Dermis microvascular lymphatic vessel endothelial cell (primary cell): Measurements from ENCODE around the gene SURF4. TPM values are rescaled to one million over a fixed set of nuclear protein-coding genes. Genes with fewer than 3 reads are reported as not detected.
A peak's percentile ranks its signal among the peaks of the same experiment; 100 is the strongest.

ENCODE experiments used
- DNase-seq, 2 donors: peaks; one replicate each; pipeline versions ENCODE4 v3.0.0 to v3.0.0-alpha.2; 2010; ENCODE audit warnings: low read depth in 2 of 2
- total RNA-seq: library from RNA; depleted of rRNA; stranded (reverse); fragments of >200 nt; gene quantifications from 2 replicates; pipeline ENCODE4 v1.2.1, GENCODE V29; 2014

The SURF4 gene
- 270 and 365 TPM in 2 replicates for total RNA-seq

DNA sequence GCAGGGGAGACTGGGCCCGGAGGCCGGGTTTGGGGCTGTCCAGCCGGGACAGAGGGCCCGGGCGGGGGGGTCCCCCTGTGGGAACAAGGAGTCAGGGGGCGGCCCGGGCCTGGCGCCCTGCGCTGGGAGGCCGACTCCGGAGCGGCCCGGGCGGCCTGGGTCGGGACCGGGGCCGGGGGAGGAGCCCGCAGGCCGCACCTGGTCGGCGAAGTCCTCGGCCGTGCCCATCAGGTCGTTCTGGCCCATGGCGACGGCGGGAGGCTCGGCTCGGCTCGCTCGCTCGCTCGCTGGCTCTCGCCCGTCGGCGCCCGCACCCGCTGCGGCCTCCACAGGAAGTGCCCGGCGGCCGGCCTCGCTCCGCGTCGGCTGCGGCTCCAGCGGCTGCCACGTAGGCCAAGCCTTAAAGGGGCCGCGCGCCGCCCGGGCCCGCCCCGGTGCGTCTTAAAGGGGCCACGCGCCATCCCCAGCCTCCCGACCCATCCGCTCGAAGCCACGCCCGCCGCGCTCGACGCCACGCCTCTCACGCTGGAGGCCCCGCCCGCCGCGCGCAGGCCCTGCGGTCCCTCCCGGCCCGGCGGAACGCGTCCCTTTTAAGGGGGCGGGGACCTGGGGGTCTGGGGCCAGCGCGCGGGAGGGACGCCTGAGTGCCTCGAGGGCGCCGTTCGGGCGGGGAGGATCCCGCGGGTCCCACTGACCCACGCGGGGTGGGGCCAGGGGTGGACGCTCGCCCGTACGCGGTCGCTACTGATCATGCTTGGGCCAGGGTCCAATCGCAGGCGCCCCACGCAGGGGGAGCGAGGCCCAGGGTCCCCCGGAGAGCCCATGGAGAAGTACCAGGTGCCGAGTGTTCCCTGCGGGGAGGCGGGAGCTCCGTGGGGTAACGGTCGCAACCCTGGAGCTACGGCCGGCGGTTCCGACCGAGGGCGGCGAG, at the start of gene SURF4, which contains the start of gene STKLD1:
Gene SURF4, minus strand, starts transcription at position 337 of the 931 bp plus-strand sequence. Its CDS starts 91 bp downstream, at position 246.
Gene STKLD1, plus strand, starts transcription at position 643 of the 931 bp plus-strand sequence. Its CDS starts 108 bp downstream, at position 751.
- DNase-seq = peak; percentile 86 to 98

DNA sequence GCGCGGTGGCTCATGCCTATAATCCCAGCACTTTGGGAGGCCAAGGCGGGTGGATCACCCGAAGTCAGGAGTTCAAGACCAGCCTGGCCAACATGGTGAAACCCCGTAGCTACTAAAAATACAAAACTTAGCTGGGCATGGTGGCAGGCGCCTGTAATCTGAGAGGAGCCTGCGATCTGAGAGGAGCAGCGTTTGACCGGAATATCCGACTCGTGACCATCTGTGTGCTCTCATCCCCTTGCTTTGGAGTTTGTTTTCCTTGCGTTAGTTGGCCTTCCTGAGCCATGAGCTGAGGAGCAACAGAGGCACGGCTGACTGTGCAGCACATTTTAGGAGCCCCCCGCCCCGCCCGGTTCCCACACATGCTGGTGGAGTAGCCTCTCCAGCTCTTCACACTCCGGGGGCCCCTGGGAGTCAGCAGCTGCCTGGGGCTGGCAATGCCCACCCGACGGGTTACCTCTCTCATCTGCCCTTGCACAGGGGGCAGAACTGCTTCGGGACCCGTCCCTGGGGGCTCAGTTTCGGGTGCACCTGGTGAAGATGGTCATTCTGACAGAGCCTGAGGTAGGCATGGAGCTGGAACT, 49.3 kb upstream of the SURF4 start:
- no peak for DNase-seq

DNA sequence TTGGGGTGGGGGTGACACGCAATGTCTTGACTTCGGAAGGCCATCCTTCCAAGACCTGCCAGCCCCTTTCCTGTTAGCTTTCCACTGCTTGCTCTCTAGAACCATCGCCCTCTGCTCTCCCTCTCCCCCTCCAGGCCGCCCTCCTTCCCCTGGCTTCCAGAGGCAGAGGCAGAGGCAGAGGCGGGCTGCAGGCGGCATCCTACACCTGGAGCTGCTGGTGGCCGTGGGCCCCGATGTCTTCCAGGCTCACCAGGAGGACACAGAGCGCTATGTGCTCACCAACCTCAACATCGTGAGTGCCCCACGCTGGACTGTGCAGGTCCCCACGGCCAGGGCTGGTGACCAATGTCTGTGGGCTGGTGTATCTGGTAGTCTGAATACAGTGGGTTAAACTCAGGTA, 48.3 kb upstream of the SURF4 start:
- no peak for DNase-seq

DNA sequence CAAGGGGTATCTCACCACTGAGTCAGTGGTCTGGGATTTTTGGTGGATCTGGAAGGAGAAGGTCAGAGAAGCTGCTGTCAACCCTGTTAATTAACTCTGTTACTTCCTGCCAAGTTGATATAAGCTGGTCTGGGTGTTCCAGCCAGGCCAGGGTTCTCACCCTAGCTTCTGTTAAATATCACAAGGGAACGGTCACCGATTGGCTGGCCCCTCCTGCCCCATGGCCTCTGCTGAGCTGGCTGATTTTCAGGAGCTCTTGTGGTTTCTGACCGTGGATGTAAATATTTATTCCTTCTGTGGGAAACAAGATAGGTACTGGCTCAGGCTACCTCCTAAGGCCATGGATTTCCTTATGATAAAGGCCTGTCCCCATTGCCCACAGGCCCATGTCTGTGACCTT, 47.4 kb upstream of the SURF4 start:
- DNase-seq = no peak

DNA sequence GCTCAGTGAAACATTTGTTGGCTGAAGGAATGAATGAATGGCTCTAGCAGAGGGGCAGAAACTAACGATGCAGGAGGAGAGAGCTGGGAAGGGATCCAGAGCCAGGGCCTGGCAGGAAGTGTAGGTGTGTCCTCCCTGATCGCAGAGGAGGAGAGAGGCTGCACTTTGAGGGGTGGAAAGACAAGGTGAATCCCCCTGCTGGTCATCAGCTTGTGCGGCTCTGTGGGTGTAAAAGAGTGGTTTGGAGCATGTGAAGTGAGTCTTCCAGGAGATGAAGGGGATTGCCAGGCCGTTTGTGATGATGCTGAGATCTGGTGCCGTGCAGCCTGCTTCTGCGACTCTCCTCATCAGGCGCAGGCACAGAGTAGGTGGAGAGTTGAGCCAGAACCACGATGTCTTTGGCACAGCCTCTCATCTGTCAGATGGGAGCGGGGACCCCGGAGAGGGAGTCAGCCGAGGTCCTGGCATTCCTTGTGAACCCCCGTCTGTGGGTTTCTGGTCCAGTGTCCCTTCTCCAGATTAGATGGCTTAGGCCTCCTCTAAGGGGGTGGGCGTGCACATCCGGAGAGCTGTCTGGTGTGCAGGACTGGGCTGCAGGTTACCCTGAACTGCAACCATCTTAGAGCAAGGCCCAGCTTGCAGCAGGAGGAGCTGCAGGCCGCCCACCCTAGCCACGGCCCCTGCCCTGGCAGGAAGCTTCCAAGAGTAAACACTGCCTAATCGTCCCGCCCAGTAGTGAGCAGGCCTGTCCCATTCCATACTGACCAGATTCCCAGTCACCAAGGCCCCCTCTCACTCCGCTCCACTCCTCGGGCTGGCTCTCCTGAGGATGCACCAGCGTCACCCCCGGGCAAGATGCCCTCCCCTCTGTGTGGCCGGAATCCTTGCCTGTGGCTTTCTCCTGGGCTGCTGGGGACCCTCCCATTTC, 46.0 kb upstream of the SURF4 start, which contains the start of gene ADAMTS13:
Gene ADAMTS13, plus strand, starts transcription at position 753 of the 928 bp plus-strand sequence. Its CDS starts 77 bp downstream, at position 830.
- no peak for DNase-seq

DNA sequence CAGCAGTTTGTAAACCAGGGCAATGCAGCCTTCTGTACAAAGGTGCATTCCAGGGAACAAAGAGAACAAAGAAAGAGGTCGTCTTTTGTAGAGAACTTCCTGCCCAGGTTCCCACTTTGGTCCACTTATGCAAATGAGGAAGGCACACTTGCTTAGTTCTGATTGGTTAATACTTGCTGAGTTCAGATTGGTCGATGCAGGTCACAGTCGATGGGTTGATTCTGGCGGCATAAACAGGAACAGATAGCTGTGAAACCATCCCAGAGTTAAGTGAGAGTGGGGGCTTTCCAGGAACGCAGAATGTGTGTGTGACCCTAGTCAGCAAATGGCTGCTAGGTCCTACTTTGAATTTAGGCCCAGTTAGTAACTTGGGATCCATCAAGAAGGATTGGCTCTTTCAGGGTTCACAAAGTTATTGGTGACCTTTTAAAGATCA, 44.5 kb upstream of the SURF4 start:
- no peak for DNase-seq

DNA sequence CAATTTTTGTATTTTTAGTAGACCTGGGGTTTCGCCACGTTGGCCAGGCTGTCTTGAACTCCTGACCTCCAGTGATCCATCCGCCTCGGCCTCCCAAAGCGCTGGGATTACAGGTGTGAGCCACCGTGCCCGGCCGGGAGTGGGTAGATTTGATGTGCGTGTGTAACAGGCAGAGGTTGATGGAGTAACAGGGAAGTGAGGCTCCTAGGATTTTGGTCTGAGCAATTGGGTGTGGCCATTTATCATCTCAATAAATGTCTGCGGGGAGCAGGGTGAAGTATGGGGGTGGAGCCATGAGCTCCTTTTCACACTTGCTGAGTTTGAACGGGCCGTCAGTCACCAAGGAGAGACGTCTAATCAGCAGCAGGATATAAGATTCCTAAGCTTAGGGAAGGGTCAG, 43.1 kb upstream of the SURF4 start:
- DNase-seq = no peak

DNA sequence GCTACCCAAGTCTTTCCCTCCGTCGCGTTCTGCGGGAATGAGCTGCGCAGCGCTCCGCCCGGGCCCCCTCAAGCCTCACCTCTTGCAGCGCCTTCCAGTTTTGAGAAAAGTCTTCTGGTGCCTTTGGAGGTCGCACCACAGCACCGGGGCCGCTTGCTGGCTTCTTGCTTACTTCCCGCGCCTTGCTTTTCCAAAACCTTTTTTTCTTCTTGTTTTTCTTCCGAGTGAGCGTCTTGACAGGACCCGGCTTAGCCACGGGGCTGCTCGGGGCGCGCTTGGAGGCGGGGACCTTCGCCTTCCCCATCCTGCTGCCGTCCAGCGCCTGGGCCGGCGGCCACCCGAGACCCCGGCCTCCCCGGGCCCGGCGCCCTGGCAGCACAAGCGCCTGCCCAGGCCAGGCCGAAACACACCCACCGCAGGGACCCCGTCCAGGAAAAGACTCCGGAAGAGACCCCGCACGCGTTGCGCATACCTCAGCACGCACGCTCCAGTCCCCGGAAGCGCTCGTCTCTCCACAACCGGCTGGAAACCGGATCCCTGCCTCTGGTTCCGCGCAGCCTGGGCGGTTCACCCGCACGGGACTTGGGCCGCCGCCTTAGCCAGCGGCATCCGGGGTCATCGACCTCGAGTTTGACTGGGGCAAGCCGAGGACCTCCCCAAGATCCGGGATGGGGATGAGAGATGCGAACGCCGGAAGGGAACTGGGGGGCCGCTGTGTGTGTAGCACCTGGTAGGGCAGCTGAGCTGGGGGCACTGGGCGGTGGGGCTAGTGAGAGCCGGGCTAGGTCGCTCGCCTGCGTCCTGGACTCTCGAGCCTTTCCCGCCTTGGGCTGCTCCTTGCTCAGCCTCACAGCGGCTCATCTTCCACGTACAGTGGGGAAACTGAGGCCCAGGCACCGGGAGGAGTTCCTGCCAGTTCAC, 41.9 kb upstream of the SURF4 start, which contains the start of gene REXO4:
Gene REXO4, minus strand, starts transcription at position 470 of the 921 bp plus-strand sequence. Its CDS starts 166 bp downstream, at position 304.
- peak; percentile 63 to 84 for DNase-seq

DNA sequence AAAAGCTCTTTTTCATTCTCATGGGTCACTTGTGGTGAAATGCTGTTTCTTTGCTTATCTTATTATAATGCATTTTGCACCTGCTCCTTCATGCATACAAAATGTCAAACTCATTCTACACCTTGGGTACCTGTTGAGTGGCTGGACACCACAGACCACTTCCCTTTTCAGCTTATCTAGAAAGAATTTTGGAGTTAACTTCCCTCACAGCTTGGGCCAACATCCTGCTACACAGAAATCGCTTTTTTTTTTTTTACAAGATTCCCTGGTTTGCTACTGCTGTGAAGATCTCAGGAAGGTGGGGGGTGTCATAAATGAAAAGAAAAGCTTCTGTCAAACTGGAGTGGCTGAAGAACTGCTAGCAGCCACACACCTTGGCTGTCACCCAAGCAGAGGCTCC, 39.3 kb upstream of the SURF4 start:
- no peak for DNase-seq

DNA sequence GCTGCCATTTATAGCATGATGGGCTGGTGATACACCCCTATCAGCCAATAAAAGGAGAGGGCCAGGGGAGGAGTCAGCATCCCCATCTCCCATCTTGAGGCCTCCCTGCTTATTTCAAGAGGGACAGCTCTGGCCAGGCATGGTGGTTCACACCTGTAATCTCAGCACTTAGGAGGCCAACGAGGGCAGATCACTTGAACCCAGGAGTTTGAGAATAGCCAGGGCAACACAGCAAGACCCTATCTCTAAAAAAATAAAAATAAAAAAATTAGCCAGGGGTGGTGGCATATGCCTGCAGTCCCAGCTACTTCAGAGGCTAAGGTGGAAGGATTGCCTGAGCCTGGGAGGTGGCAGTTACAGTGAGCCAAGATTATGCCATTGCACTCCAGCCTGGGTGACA, 32.2 kb upstream of the SURF4 start:
- DNase-seq = no peak

DNA sequence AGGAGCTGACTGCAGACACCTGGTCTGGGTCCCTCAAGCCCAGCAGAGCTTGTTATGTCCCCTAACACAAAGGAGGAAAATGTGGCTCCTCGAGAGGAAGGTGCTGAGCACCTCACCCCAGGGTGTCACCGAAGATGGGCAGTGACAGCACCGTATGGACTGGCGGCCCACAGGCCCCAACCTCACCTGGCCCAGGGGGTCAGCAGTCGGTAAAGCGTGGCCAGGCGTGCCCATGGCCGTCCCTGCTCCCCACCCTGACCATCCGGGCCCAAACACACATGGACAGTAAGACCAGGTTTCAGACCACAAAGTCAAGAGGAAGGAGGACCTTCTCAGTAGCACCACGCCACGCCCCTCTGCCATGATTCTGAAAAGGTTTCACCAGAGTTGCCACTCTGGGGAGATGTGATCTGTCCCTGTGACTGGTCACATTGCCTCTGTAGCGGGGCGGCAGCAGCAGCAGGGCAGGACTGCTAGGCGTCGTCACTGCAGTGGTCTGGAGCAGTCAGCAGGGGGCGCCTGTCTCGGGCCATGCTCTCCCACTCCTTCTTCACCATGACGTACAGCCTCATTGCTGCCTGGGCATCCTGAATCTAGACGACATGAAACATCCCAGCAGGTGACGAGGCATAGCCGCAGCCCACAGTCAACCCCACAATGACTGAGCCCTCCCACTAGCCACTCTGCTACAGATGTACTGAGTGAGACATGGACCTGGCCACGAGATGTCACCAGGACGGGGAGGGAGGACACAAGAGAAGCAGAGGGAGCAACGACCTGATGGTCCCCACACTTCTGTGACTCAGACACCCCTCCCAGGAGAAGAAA, 30.8 kb upstream of the SURF4 start:
- DNase-seq = peak; percentile 53 to 79

DNA sequence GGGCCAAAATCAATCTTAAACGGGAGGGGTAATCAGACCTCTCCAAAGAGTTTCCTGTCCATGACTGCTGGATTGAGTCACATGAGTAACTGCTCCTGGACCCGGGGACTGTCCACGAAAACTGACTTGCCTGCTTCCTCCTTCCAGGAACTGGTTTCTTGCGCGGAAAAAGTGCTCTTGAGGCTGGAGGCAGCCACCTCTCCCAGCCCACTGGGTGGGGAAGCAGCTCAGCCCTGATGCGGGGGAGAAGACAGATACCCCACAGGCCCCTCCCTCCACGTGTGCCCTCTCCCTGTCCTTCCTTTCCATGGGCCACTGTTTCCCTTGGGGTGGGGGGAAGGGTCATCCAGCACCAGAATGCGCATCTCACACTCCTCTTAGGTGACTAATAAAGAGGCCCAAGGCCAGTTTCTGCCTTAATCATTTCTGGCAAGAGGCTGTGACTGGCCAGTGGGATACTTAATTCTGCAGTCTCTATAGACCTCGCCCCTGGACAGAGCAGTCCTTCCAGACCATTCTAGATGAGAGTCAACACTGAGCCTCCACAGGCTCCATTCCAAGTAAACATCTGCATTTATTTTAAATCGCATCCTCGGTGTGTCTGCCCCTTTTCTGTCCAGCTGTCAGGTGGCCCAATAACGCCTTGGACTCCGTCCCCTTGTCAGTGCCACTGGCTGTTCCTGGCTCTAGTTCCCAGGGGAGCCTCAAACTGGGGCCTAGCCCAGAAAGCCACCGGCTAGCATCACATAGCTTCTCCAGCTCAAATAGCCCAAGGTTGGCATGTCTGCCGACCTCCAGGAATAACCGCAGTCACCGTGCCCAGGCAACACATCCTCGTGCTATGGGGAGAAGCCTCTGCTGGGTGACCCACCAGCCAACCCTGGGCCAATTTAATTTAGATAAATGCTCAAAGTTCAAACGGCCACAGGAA, 29.9 kb upstream of the SURF4 start:
- peak in 1 of 2 donors; percentile 37 for DNase-seq

DNA sequence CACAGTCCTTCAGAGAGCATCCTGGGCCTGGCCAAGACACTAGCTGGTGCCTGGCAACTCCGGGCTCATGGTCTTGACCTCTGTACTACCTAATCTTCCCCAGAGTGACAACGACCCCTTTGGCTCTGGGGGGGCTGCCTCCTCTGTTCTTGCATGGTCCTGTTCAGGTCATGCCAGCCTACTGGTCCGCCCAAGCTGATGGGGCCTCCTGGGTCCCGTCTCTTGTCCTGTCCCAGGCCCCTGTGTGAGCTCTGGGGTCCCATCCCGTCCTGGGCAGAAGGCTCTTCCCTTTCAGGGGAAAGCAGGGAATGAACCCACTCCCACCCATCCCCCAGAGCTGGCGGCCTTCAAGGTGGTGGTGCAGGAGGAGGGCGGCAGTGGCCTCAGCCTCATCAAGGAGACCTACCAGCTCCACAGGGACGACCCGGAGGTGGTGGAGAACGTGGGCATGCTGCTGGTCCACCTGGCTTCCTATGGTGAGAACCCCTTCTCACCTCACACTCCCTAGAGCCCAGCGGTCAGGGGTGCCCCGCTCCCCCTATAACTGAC, 28.7 kb upstream of the SURF4 start:
- no peak for DNase-seq

DNA sequence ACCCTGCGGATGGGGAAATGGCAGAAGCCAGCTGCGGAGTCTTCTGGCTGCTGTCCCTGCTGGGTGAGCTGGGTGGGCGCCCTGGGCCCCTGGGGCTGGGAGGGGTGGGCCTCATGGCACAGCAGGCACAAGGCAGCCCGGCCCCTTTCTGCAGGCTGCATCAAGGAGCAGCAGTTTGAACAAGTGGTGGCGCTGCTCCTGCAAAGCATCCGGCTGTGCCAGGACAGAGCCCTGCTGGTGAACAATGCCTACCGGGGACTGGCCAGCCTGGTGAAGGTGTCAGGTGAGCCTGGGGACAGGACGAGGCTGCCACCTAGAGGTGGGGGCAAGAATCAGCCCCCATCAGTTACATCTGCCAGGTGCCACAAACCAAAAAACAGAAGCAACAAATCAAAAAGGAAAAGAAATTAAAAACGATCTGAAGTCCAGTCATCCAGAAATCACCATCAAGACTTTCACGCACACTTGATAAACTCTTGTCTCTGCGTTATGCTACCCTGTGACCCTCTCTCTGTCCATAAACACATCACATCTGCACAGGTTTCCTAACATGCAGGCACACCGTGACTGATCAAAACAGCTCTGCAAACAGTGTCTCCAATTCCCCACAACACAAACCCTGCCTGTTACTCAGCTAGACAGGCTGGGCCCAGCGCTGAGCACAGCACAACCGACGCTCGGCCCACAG, 28.1 kb upstream of the SURF4 start:
- DNase-seq = peak in 1 of 2 donors; percentile 38

DNA sequence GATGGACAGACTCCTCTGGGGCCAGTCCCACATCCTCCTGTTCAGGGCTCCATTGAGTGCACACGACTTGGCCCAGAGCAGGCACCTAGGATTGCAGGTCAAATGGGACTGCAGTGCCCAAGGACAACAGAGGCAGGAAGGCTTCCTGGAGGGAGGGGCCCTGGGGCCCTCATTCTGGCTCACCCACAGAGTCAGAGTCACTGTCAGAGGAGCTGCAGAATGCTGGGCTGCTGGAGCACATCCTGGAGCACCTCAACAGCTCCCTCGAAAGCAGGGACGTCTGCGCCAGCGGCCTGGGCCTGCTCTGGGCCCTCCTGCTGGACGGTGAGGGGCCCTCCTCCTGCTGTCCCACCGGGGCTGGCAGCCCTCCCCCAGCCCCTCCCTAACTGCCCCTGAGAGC, 26.8 kb upstream of the SURF4 start:
- no peak for DNase-seq

DNA sequence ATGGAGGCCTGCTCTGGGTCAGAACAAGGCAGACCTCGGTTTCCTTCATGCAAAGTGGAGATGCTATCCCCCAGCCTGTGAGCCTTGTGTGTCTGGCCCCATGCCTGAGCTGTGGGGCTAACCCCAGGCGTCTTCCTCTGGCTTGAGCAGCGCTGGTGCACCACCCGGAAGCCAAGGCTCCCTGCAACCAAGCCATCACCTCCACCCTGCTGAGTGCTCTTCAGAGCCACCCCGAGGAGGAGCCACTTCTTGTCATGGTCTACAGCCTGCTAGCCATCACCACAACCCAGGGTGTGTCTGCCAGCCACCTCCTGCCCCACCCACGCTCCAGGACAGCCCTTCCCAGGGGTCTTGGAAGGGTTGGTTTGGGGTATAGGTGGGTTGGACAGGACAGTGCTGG, 25.7 kb upstream of the SURF4 start:
- DNase-seq = no peak

DNA sequence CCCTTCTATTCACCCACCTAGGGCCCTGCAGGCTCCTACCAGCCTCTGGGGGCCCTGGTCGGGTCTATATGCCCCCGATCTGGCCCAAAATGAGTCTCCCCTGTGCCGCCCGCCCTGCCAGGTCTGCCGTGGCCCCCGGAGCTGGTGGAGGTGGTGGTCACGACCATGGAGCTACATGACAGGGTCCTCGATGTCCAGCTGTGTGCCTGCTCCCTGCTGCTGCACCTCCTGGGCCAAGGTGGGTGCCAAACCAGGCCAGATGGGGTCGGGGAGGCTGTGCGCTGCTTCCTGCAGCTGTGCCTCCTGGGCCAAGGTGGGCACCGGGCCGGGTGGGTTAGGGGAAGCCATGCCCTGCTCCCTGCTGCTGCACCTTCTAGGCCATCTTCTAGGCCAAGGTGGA, 24.4 kb upstream of the SURF4 start:
- no peak for DNase-seq
